ENCODE measurements around the gene GSTP1. TPM values are rescaled to one million over a fixed set of nuclear protein-coding genes. Genes with fewer than 3 reads are reported as not detected.

GSTP1 gene
- total and polyA plus RNA-seq, 9 of the 15 experiments (the other 6 are each of a cell fraction or from before 2014, with no cell fraction given) = 592 to 2,150 (median 1,204) TPM

- TF ChIP-seq PRDM10 (IDR thresholded peaks at IDR 0.05; ENCODE audit: partially characterized antibody) (peak; percentile 60), BHLHE40 (IDR thresholded peaks at IDR 0.05; ENCODE audit: low read length) (0 out of 2 replicates have a peak, but pooled peaks have one; percentile 5), CEBPB (tag; IDR thresholded peaks at IDR 0.05) (no peak), ZNF395 (CRISPR knock-in tag; IDR thresholded peaks at IDR 0.05) (peak; percentile 84), ZNF639 (CRISPR knock-in tag; conservative IDR thresholded peaks at IDR 0.05 in 1 of 2, IDR thresholded peaks at IDR 0.05 in 1 of 2) (0 out of 4 replicates have a peak, but pooled peaks of 1 of the 2 experiments have one; percentile 7), CREBBP (IDR thresholded peaks at IDR 0.05; ENCODE audit: low read depth, low read length) (no peak), HES1 (IDR thresholded peaks at IDR 0.05; ENCODE audit: low read depth) (no peak), SMARCE1 (IDR thresholded peaks at IDR 0.05) (no peak), MEF2A (IDR thresholded peaks at IDR 0.05; ENCODE audit: control insufficient read depth, low read depth, low read length) (no peak), CCNT2 (IDR thresholded peaks at IDR 0.05; ENCODE audit: borderline replicate concordance, extremely low read depth, insufficient read length, low read depth, low read length) (peak; percentile 7), GATAD2B (IDR thresholded peaks at IDR 0.05; ENCODE audit: borderline replicate concordance) (no peak), FOXA3 (CRISPR knock-in tag; conservative IDR thresholded peaks at IDR 0.05 in 1 of 2, IDR thresholded peaks at IDR 0.05 in 1 of 2) (0 out of 4 replicates have a peak, but pooled peaks of 1 of the 2 experiments have one; percentile 2), KLF13 (tag; IDR thresholded peaks at IDR 0.05; ENCODE audit: borderline replicate concordance, low read depth) (no peak), CTCF (IDR thresholded peaks at IDR 0.05 in 2 of 3, conservative IDR thresholded peaks at IDR 0.05 in 1 of 3; ENCODE audit: insufficient read depth in 2 of 3, low read depth in 1 of 3, low read length in 3 of 3) (no peak), HCFC1 (IDR thresholded peaks at IDR 0.05; ENCODE audit: low read depth, low read length) (no peak), ZNF551 (CRISPR knock-in tag; IDR thresholded peaks at IDR 0.05) (no peak), POLR2A (conservative IDR thresholded peaks at IDR 0.05) (no peak)
Measured at GRCh38 chr11:67606093-67606491, 22.5 kb downstream of the GSTP1 start (continued).
